ENCODE data around the gene SLC50A1.

DNA sequence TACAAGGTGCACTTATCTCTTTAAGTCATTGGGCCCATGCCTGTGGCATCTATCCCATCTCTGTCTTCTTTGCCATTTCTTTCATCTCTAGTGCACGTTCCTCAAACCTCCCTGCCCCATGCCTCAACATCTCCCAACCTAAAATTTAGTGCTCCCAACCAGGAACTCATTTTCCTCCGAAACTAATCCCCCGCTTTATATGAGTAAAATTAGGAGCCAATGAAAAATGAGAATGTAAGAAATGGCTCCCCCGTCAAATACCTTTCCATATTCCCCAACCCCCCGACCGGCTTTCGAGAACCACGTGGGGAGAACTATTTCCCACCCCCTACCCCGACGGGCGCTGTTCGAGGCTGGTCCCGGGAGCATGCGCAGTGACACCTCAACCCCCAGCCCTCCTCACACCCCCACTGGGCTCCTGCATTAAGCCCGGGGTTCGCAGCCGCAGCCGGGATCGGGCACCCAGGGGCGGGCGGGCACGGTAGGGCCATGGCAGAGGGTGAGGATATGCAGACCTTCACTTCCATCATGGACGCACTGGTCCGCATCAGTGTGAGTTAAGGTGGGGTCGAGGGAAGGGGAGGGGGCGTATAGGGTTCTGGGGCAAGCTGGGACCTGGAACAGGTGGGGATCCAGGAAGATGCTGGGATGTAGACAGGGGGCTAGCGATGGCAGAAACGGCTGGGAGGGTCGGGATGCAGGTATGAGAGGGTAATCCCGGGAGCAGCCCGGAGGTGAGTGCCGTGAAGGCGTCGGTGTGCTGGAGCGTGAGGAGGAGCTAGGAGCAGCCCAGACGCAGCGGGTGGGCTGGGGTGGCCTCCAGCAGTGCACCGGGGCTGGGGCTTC is 38.0 kb downstream of the SLC50A1 start, which contains the start of gene TRIM46:
- TF ChIP-seq, protein P1, sequence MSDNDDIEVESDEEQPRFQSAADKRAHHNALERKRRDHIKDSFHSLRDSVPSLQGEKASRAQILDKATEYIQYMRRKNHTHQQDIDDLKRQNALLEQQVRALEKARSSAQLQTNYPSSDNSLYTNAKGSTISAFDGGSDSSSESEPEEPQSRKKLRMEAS (IDR thresholded peaks at IDR 0.05), result peak; percentile 79
- TF ChIP-seq EP300 (IDR thresholded peaks at IDR 0.05; ENCODE audit: borderline replicate concordance) (no peak), TCF12 (IDR thresholded peaks at IDR 0.05; ENCODE audit: low read depth) (no peak), CEBPB (IDR thresholded peaks at IDR 0.05) (no peak)
